ENCODE data around the gene AMER3. TPM values are rescaled to one million over a fixed set of nuclear protein-coding genes. Genes with fewer than 3 reads are reported as not detected.
A peak's percentile ranks its signal among the peaks of the same experiment; 100 is the strongest.

Gene AMER3
- total RNA-seq, 2 donors from 2014 or later: 0.33 to 0.78 TPM

GRCh38 chr2:130759906-130760753 is 4.8 kb downstream of the AMER3 start:
- intact Hi-C loops (cut with DNase I): no loop called here
- TF ChIP-seq CTCF (IDR thresholded peaks at IDR 0.05) (peak in 1 of 7 experiments; percentile 18), POLR2A (IDR thresholded peaks at IDR 0.05) (no peak)
- peak overlapping the region in 1 of 4 donors; percentile 7 for H3K27ac ChIP-seq
- peaks cover 29% of the 10 kb centered on the region for H3K4me1 ChIP-seq
- no peaks in the 10 kb centered on the region for H3K27me3 ChIP-seq
- no peak overlapping the region for H3K4me3 ChIP-seq
- no peaks in the 10 kb centered on the region for H3K36me3 ChIP-seq (replicated peaks in 1 of 2; ENCODE audit: insufficient read depth in 1 of 2, low read depth in 2 of 2)
- H3K9me3 ChIP-seq: no peaks in the 10 kb centered on the region
- 47 to 59% methylated on average over 5 to 10 of the region's 10 CpGs for WGBS, 2 donors
- DNase-seq (peak; percentile 81 to 93 (median 92)), ATAC-seq (peak; percentile 90)

- H3K27me3 ChIP-seq: no peaks in the 10 kb centered on the region
These were observed 5.7 kb downstream of the AMER3 start for GRCh38 chr2:130760754-130761751.

DNA sequence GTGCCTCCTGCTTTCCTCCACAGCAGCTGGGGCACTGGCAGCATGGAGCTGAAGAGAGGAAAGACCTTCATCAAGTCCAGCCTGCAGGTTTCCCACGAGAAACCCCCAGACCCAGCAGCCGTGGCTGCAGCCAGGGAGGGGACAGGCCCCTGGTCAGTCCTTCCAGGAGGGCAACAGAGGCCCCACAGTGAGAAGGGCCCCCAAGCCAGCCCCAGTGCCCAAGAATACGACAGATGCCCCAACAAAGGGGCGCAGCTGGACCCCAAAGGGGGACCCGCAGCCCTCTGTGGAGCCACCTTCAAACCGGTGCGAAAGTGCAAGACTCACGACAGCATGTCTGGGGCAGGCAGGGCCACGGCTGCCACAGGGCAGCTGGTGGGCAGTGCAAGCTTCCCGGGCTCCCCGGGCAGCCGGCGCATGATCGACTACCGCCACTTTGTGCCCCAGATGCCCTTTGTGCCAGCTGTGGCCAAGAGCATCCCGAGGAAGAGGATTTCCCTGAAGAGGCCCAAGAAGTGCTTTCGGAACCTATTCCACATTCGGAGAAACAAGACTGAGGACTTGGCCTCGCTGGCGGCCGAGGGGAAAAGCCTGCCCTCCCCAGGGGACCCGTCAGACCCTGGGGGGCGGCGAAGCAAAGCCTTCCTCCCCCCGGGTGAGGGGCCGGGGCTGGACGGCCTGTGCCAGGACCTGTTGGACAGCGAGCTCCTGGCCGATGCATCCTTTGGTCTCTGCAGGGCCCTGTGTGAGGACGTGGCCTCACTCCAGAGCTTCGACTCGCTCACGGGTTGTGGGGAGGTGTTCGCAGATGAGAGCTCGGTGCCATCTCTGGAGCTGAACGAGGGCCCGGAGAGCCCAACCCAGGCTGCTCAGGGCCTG is 6.9 kb downstream of the AMER3 start:
- peaks cover 16% of the 10 kb centered on the region for H3K4me1 ChIP-seq
- ATAC-seq: no peak
- no peak overlapping the region for H3K27ac ChIP-seq
- no peak overlapping the region for H3K4me3 ChIP-seq
- H3K36me3 ChIP-seq (replicated peaks in 1 of 2; ENCODE audit: insufficient read depth in 1 of 2, low read depth in 2 of 2): no peaks in the 10 kb centered on the region
- H3K27me3 ChIP-seq: no peaks in the 10 kb centered on the region
- DNase-seq: no peak
- no peaks in the 10 kb centered on the region for H3K9me3 ChIP-seq
- WGBS, 2 donors: 85 to 100% methylated on average over 2 to 31 of the region's 37 CpGs
- intact Hi-C loops (cut with DNase I): no loop called here
- TF ChIP-seq POLR2A (IDR thresholded peaks at IDR 0.05) (no peak), CTCF (IDR thresholded peaks at IDR 0.05) (no peak)

More at GRCh38 chr2:130760754-130761751, 5.7 kb downstream of the AMER3 start:
- Histone ChIP-seq H3K9me3 (no peaks in the 10 kb centered on the region), H3K4me3 (no peak overlapping the region), H3K27ac (no peak overlapping the region), H3K4me1 (peaks cover 23% of the 10 kb centered on the region), H3K36me3 (replicated peaks in 1 of 2; ENCODE audit: insufficient read depth in 1 of 2, low read depth in 2 of 2) (no peaks in the 10 kb centered on the region)
- intact Hi-C loops (cut with DNase I): no loop called here
- peak in 1 of 4 donors; percentile 44 for DNase-seq
- TF ChIP-seq CTCF (IDR thresholded peaks at IDR 0.05) (no peak), POLR2A (IDR thresholded peaks at IDR 0.05) (no peak)
- ATAC-seq: no peak
- WGBS, 2 donors: 68 to 69% methylated on average over 14 of the region's 14 CpGs

DNA sequence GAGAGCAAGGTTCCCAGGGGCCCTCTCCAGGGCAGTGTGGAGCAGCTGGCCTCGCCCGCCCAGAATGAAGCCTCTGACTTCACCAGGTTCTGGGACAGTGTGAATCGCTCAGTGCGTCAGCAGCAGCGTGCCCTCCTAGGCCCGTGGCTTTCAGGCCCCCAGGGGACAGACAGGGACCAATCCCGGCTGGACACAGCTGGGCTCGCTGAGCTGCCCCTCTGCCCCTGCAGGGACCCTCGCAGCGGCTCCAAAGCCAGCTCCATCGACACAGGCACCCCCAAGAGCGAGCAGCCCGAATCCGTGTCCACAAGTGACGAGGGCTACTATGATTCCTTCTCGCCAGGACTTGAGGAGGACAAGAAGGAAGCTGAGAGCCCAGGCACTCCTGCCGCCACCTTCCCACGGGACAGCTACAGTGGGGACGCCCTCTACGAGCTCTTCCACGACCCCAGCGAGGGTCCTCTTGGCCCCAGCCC is 7.6 kb downstream of the AMER3 start:
- 90 to 100% methylated on average over 2 to 20 of the region's 22 CpGs for WGBS, 2 donors

More for the DNA sequence above, 7.6 kb downstream of the AMER3 start:
- Histone ChIP-seq H3K36me3 (replicated peaks in 1 of 2; ENCODE audit: insufficient read depth in 1 of 2, low read depth in 2 of 2) (no peaks in the 10 kb centered on the region), H3K27me3 (no peaks in the 10 kb centered on the region), H3K4me1 (peaks cover 16% of the 10 kb centered on the region), H3K27ac (no peak overlapping the region), H3K4me3 (no peak overlapping the region), H3K9me3 (no peaks in the 10 kb centered on the region)
- no peak for TF ChIP-seq POLR2A (IDR thresholded peaks at IDR 0.05)
- TF ChIP-seq CTCF (IDR thresholded peaks at IDR 0.05): no peak
- DNase-seq: no peak
- ATAC-seq: no peak
- intact Hi-C loops (cut with DNase I): no loop called here
